ENCODE measurements around the gene WWTR1.

Gene WWTR1

DNA sequence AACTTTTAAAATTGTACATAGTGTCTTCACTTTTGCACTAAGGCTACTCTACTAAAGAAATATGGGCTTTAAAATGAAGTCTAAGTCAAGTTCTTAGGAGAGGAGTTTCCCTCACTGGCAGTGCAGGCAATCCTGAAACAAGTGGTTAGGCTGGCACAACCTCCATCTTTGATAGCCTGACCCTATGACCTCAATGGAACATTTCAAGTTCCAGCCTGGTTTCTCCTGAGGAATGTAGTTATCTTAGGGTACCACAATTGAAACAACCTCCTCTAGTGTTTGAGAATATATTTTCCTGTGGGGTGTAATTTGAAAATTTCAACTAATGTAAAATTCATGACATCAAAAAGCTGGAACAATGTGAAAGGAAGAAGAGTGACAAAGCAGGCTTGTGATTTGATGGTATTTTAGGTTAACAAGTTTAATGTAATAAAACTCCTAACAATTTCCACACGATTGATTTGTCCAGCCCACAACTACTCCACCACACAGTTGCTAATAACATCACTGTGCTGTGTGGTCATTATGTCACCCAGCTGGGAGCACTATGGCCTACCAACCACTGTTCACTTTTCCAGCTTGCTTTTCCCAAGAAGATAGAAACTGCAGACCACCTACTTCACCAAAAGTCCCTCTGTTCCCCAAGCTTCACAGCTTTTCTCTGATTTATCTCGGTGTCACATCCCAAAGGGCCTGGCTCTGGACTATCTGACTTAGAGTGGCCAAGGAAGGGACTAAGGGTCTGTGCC lies 1.8 kb downstream of the WWTR1 start:
- no peak for DNase-seq (ENCODE audit: low spot score)

DNA sequence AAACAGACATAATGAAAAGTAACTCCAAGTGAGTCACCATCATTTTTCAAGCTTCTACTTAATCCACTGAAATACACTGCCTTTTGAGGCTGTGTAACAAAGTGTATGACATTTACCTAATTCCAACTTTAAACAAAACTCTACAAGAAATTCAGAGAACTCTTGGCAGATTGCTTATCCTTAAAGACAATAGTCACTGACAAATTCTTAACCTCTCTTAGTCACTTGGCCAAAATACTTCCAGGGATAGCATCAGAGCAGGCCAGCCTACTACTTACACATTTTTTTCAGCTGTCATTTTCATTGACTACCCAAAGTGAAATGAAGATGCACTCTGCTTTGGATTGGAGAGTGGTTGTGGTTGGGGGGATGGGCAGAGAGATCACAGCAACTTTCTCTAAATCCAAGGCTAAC lies 3.6 kb downstream of the WWTR1 start:
- no peak for DNase-seq (ENCODE audit: low spot score)

GRCh38 chr3:149653564-149653963 lies 4.3 kb downstream of the WWTR1 start:
- no peak for DNase-seq (ENCODE audit: low spot score)

GRCh38 chr3:149653136-149653535 lies 4.7 kb downstream of the WWTR1 start:
- DNase-seq (ENCODE audit: low spot score): no peak

DNA sequence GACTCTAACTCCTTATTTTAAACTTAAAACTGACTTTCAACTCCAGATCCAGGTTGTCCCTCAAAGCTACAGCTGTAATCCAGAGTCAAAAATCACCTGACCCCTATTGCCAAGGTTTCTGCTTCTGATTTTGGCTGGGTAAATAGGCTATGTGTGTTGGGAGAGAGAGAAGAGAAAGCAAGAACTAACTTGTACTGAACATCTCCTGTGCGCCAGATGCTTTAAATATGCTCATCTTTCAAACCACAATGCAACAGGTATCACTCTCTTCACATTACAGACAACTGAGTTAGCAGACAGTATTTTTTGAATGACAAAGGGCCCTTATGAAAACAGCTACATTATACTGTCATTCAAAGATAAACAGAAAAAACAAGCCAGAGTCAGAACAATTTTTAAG lies 7.0 kb downstream of the WWTR1 start:
- no peak for DNase-seq (ENCODE audit: low spot score)

GRCh38 chr3:149648525-149648924 lies 9.3 kb downstream of the WWTR1 start:
- no peak for DNase-seq (ENCODE audit: low spot score)

DNA sequence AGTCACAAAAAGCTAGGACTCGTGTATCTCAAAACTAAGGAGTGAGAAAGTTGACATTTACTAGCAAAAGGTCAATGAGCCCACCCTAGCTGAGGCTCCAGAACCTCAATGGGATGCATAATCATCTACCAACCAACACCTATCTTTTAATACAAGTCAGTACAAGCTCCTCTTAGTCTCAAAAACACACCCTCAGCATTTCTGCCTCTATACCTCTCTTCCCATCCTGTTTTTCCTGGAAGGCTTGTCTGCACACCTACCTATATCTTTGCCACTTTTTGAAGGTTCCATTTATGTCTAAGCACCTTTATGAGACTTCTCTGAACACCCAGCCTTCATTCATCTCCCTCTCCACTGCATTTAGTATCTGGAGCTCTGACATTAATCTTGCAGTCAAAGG lies 10.0 kb downstream of the WWTR1 start:
- no peak for DNase-seq (ENCODE audit: low spot score)

DNA sequence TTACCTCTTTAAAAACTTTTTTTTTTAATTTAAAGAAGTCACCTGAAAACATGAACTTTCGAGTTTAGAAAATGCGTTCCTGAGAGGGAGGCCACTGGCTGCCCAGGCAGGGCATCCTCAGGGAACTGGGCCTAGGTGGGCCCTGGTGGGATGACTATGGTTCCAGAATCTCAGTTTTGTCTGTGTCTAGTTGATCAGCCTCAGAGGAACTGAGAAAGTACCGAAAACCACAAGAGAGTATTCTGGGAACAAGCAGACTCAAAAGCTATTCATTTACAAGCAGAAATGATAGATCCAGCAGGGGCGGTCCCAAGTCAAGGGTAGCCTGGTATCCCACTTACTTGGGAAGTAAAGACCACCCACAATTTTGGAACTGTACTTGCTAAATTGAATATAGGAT lies 10.5 kb downstream of the WWTR1 start:
- DNase-seq (ENCODE audit: low spot score): no peak

GRCh38 chr3:149646181-149646766 lies 11.6 kb downstream of the WWTR1 start:
- DNase-seq (ENCODE audit: low spot score): peak; percentile 12

DNA sequence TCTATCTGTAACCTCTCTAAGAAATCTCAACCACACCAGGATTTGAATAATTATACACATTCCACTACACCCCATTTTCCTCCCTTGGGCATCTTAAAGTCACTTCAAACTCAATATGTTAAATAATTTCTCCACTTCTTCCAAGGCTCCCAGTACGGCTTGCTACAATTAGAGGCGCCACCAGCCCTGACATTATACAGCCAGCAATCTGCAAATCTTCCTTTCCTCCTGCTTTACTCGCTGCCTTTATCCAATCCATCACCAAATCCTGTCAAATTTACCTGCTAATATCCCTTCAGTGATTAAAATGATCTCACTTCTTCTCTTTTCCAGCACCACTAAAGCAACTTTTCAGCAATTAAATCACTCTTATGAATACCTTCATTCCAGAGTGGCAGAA lies 13.9 kb downstream of the WWTR1 start:
- DNase-seq (ENCODE audit: low spot score): no peak

- DNase-seq (ENCODE audit: low spot score): no peak
Observed at GRCh38 chr3:149643482-149643798, 14.4 kb downstream of the WWTR1 start.

GRCh38 chr3:149640976-149641728 lies 16.7 kb downstream of the WWTR1 start:
- no peak for DNase-seq (ENCODE audit: low spot score)

DNA sequence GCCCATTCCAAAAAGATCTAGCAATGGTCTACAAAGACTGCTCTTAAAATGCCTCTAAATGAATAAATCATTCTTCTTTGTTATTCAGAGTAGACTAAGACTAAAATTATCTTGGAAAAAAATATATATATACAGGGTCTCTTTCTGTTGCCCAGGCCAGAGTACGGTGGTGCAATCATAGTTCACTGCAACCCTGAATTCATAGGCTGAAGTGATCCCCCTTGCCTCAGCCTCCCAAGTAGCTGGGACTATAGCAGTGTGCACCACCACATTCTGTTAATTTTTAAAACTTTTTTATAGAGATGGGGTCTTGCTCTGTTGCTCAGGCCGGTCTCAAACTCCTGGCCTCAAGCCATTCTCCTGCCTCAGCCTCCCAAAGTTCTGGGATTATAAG lies 18.7 kb downstream of the WWTR1 start:
- no peak for DNase-seq (ENCODE audit: low spot score)

- no peak for DNase-seq (ENCODE audit: low spot score)
Observed at GRCh38 chr3:149638228-149639092, 19.4 kb downstream of the WWTR1 start.

GRCh38 chr3:149635396-149635795 lies 22.4 kb downstream of the WWTR1 start:
- DNase-seq (ENCODE audit: low spot score): no peak

- no peak for DNase-seq (ENCODE audit: low spot score)
Observed at GRCh38 chr3:149634573-149634972, 23.3 kb downstream of the WWTR1 start.

DNA sequence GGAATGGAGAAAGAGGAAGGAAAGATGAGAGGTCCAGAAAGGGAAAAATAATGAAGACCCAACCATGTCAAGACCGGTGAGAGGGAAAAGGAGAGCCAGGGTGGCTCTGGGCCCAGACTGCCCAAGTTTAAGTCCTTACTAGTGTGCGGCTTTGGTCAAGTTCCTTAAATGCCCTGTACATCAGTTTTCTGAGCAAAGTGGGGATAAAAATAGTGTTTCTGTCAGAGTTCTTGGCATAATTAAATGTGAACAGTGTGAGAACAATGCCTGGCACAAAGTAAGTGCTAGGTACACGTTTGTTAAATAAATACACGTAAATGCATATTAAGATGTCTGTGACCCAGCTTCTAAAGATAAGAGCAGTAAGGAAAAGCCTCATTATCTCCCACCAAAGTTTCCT lies 23.8 kb downstream of the WWTR1 start:
- no peak for DNase-seq (ENCODE audit: low spot score)

DNA sequence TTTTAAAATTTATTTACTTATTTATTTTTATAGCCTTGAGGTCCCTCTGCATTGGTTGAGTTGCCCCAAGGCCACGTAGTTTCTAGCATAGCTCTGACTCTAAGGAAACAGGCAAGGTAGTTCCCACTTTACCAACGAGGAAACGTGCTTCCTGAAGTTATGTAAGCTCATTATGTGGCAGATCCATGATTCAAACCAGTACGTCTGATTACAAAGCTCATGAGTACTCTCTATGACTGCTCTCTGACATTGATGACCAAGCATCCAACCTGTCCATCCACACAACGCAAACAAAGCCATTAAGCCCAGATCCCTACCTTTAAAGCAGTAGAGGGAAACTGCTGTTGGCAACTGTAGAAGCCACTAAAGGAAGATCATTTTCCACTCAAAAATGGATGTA lies 25.6 kb downstream of the WWTR1 start:
- DNase-seq (ENCODE audit: low spot score): no peak

DNA sequence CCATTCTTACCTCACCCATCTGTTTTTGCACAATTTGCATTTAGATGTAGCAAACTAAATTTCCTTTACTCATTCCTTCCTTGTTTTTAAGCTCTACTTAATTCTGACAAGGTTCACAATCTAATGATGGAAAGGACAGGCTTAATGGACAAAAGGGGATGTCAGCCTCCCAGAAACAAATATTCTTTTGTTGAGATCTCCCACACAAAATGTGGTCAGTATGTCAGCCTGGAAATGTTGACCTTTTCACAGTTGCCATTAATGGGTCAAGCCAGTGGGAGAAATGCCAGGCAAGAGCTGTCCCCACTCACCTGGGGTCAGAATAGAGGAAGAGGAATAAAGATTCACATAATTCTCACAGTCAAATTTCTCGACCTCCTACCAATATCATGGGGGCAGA lies 27.0 kb downstream of the WWTR1 start:
- DNase-seq (ENCODE audit: low spot score): no peak

DNA sequence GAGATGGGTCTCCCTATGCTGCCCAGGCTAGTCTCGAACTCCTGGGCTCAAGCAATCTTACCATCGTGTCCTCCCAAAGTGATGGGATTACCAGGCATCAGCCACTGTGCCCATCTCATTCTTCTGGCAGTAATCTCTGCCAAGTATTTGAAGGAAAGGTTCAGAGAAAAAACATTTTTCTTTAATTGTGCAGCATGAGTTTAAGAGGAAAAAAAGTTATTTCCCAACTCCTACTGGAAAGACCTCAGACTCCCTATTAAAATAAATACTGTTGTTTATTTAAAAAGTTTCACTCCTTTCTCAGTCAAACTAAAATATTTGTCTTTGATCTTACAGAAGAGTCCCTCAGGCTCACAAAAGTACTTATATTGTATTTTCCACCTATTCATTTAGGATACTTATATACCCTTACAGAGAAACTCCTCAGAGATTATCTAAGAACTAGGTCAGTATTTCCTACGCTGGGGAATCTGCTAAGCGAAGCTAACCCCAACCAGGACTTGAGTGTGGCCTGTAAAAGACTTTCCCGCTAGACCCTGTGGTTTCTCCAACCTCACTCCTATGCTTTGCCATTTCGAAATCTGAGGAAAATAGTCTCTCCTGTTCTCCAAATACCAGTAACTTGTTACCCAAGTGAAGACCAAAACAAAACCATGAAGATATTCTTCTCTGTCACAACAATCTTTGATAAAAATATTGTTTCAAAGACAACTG lies 28.7 kb downstream of the WWTR1 start:
- no peak for DNase-seq (ENCODE audit: low spot score)

GRCh38 chr3:149626671-149627070 lies 31.2 kb downstream of the WWTR1 start:
- no peak for DNase-seq (ENCODE audit: low spot score)

- DNase-seq (ENCODE audit: low spot score): no peak
Observed at GRCh38 chr3:149625795-149626194, 32.0 kb downstream of the WWTR1 start.

All from hematopoietic multipotent progenitor cell treated with erythropoietin and hydrocortisone succinate and interleukin-3 and kit ligand, for 15 days (in vitro differentiated cells).